G401 (cell line): ENCODE data around the gene CEMP1. TPM values are rescaled to one million over a fixed set of nuclear protein-coding genes. Genes with fewer than 3 reads are reported as not detected.
A peak's percentile ranks its signal among the peaks of the same experiment; 100 is the strongest.
"Not testable (repeated sequence)": the region's sequence is repeated elsewhere in the genome, so short reads cannot be mapped to it uniquely, and the experiment has no call there.

Experiments
- DNase-seq: peaks from one replicate; pipeline ENCODE4 v3.0.0-alpha.2; 2015; ENCODE audit warnings: low spot score
- in situ Hi-C: cut with HindIII; loops from 2 replicates; pipeline ENCODE4 v1.10.0; 2016; ENCODE audit warnings: low sequenced_read_pairs, mixed read lengths
- total RNA-seq: library from RNA; depleted of rRNA; stranded (reverse); fragments of >200 nt; shearing (Covaris generic); gene quantifications from 2 replicates; pipeline ENCODE4 v1.2.3, GENCODE V29; 2014

Gene CEMP1
- total RNA-seq, 1 experiment from 2014 or later, result 1.4 TPM

GRCh38 chr16:2539192-2539844 lies 8.1 kb upstream of the CEMP1 start:
- DNase-seq, in situ Hi-C loops: not testable (repeated sequence)

- peak; percentile 95 for DNase-seq
- in situ Hi-C loops, result no loop called here
Observed at GRCh38 chr16:2537451-2538379, 6.5 kb upstream of the CEMP1 start, which contains the start of gene PDPK1. Gene PDPK1 (plus strand): TSS chr16:2538021. CDS start chr16:2538113, 92 bp downstream.

DNA sequence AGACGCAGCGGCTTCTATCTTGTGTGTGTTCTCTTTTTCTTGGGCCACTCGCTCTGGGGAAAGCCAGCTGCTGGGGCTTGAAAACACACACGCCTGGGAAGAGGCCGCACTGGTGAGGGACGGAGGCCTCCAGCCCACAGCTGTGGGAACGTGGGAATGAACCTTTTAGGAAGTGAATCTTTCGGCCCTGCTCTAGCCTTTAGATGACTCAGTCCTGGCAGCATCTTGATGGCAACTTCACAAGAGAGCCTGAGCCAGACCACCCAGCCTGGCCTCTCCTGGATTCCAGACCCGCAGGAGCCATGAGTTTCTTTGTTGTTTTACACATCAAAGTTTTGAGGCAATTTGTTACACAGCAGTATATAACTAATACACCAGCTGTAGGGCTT lies 4.4 kb upstream of the CEMP1 start:
- no peak for DNase-seq
- in situ Hi-C loops, result no loop called here

DNA sequence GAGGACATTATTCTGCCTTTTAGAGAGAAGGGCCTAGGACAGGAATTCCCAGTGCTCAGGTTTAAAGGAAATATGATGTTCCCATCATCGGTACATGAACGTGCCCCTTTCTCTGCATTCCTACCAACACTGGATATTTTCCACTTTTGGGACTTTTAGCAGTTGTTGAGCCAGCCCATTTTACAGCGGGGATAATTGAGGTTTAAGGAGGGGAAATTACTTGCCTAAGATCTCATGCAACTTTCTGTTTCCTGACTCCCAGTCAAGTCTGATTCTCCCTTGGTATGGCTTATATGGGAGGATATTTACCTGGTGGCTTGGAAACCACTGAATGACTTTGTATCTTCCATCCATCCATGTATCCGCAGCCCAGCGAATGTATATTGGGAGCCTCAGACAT lies 3.1 kb upstream of the CEMP1 start:
- in situ Hi-C loops, DNase-seq: not testable (repeated sequence)

- in situ Hi-C loops, result no loop called here
- DNase-seq, result no peak
Observed at GRCh38 chr16:2533912-2534311, 2.7 kb upstream of the CEMP1 start.

DNA sequence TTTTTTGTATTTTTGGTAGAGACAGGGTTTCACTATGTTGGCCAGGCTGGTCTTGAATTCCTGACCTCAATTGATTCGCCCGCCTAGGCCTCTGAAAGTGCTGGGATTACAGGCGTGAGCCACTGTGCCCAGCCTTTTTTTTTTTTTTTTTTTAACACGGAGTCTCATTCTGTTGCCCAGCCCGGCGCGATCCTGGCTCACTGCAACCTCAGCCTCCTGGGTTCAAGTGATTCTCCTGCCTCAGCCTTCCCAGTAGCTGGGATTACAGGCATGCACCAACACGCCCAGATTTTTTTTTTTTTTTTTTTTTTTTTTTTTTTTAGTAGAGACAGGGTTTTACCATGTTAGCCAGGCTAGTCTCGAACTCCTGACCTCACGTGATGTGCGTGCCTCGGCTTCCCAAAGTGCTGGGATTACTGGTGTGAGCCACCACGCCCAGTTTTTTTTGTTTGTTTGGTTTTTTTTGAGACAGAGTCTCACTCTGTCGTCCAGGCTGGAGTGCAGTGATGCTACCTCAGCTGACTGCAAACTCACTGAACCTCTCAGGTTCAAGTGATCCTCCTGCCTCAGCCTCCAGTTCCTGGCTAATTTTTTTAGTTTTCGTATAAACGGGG lies 2.0 kb upstream of the CEMP1 start:
- in situ Hi-C loops, DNase-seq: not testable (repeated sequence)

GRCh38 chr16:2532494-2533141 lies 1.4 kb upstream of the CEMP1 start:
- in situ Hi-C loops, result no loop called here
- peak; percentile 85 for DNase-seq

GRCh38 chr16:2531696-2532493 lies 687 bp upstream of the CEMP1 start:
- DNase-seq, result peak; percentile 97
- in situ Hi-C loops, result no loop called here

DNA sequence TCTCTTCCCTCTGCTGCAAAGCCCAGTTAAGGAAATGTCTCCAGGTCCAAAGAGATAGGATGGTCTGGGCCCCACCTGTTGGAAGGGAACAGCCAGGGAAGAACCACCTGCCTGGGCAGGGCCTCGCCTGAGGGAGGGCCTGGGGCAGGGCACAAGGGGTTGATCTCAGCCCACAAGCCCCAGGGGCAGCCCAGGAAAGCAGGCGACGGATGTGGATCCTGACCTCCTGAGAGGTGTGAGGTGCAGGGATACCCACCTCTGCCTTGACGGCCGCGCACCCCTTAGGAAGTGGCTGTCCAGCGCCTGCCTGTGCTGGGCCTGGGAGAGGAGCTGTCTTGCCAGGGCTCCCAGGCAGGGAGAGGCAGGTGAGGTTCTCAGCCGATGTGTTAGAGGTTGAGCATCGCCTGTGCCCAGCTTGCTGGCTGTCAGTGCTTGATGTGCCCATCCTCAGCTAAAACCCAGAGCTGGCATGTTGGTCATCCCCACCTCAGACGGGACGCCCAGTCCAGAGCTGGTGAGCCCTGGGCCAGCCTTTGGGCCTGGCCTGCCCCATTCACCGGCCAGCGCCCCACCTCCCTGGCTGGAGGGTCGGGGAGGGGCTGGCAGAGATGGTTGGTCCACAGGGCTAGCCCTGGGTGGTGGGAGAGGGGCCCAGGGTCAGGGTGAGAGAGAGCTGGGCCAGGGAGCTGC lies 434 bp downstream of the CEMP1 start:
- in situ Hi-C loops, result no loop called here
- no peak for DNase-seq

- DNase-seq, result no peak
- in situ Hi-C loops, result no loop called here
Observed at GRCh38 chr16:2529961-2530628, 1.1 kb downstream of the CEMP1 start.

- in situ Hi-C loops, result no loop called here
- no peak for DNase-seq
Observed at GRCh38 chr16:2529061-2529931, 1.9 kb downstream of the CEMP1 start.

- in situ Hi-C loops, result no loop called here
- DNase-seq, result no peak
Observed at GRCh38 chr16:2528161-2529060, 2.8 kb downstream of the CEMP1 start.

DNA sequence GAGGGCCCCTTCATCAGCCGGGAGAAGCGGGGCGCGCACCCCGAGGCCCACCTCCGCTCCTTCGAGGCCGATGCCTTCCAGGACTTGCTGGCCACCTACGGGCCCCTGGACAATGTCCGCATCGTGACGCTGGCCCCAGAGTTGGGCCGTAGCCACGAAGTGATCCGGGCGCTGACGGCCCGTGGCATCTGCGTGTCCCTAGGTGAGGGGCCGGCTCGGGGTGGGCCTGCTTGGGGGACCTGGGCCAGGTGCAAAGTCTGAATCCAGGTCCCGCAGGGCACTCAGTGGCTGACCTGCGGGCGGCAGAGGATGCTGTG lies 3.5 kb downstream of the CEMP1 start:
- no peak for DNase-seq
- in situ Hi-C loops, result no loop called here

- in situ Hi-C loops, result no loop called here
- DNase-seq, result no peak
Observed at GRCh38 chr16:2527071-2527783, 4.0 kb downstream of the CEMP1 start.

GRCh38 chr16:2526135-2526534 lies 5.1 kb downstream of the CEMP1 start:
- in situ Hi-C loops, result no loop called here
- no peak for DNase-seq
